PC-3 (cell line): ENCODE results near the gene MYL12B.

Experiments
- CTCF ChIP-seq: fragments of 300-600 bp; sonication (generic); conservative IDR thresholded peaks from 2 replicates; pipeline ENCODE4 v1.5.1; 2017; ENCODE audit warnings: antibody characterized with exemption, low read depth, mild to moderate bottlenecking, low read length
- EZH2 ChIP-seq: fragments of 300-600 bp; sonication (generic); IDR thresholded peaks from one replicate; pipeline ENCODE4 v1.6.1; 2017; ENCODE audit warnings: antibody characterized with exemption, mild to moderate bottlenecking, low read length; ENCODE audit not compliant: unreplicated experiment
- EZH2phosphoT487 ChIP-seq: fragments of 300-600 bp; sonication (generic); IDR thresholded peaks from 2 replicates; pipeline ENCODE4 v1.6.1; 2018; ENCODE audit warnings: mild to moderate bottlenecking, antibody characterized with exemption, low read length, borderline replicate concordance

- TF ChIP-seq CTCF: no peak
- no peak for TF ChIP-seq EZH2phosphoT487
- no peak for TF ChIP-seq EZH2
Measured at GRCh38 chr18:3212657-3213056, 49.3 kb upstream of the MYL12B start.
